ENCODE results near the gene HBS1L.

The HBS1L gene

DNA sequence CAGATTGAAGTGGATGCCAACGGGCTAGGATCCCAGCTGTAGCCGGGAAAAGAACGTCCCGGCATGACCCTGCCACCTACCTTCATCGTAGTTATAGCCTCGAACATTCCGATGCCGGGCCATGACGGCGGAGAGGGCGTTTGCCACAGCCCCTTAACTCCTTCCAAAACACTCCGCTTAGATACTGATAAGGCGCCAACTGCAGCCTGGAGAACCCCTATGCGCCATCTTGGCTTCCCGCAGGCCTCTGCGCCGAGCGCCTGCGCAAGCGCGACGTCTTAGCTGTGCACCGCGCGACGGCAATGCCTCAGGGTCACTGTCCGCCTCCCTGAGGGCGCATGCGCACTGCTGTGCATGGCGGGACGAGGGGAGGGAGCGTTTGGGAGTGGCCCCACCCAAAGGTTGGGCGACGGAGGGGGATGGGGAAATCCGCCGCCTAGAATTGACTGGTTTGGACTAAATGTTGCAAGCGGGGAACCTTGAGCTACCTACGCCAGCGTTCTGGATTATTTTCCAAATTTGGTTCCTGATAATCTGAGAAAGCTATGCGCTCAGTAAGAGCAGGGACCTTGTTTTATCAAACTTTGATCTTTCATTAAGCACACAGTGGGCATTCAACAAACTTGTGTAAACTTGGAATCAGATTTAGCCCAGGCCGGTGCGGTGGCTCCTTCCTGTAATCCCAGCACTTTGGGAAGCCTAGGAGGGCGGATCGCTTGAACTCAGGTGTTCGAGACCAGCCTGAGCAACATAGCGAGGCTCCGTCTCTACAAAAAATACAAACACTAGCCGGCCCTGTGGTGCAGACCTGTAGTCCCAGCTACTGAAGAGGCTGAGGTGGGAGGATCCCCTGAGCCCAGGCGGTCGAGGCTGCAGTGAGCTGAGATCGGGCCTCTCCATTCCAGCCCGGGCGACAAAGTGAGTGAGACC is at the start of gene HBS1L:
Gene HBS1L, minus strand, starts transcription at position 254 of the 930 bp plus-strand sequence. Its CDS starts 131 bp downstream, at position 123.
- peak; percentile 93 for DNase-seq

DNA sequence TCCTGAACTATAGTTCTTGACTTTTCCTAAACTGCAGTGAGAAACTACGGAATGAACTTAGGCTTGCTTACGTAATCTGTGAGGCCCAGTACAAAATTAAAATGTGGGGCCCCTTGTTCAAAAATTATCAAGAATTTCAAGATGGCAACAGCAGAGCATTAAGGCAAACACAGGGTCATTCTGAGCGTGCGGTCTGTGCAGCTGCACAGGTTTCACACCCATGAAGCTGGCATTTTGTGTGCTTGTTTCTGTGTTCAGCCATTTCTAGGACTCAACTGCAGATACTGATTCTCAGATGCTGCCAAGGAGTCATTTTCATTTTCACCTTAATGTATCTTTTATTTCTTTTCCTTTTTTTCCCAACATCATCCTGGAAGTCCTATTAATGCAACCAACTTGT is 49.6 kb upstream of the HBS1L start:
- DNase-seq = no peak

DNA sequence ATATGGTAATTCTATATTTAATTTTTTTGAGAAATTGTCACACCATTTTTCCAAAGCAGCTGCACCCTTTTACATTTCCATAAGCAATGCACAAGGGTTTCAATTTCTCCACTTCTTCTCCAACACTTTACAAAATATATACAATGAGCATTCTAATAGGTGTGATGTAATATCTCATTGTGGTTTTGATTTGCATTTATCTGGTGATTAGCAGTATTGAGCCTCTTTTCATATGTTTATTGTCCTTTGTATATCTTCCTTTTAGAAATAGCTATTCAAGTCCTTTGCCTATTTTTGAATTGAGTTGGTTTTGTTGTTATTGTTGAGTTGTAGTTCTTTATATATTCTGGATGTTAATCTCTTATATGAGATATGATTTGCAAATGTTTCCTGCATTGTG is 47.6 kb upstream of the HBS1L start:
- DNase-seq = no peak

DNA sequence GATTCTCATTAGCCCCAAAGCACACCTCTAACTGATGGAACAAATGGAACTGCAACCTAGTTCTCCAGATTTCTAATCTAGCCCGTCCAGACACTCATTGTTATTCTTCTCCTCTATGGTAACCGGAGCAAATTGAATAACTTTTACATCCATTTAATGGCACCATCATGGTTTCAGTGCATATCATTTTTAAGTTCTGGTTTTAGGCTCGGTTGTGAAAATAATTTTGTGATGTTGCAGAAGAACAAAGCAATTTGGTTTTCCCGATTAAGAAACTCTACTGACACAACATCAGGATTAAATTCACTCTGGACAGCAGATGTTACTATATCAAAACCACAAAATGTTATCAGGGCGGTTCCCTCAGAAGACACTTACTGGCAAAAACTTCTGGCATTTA is 42.5 kb upstream of the HBS1L start:
- no peak for DNase-seq

DNA sequence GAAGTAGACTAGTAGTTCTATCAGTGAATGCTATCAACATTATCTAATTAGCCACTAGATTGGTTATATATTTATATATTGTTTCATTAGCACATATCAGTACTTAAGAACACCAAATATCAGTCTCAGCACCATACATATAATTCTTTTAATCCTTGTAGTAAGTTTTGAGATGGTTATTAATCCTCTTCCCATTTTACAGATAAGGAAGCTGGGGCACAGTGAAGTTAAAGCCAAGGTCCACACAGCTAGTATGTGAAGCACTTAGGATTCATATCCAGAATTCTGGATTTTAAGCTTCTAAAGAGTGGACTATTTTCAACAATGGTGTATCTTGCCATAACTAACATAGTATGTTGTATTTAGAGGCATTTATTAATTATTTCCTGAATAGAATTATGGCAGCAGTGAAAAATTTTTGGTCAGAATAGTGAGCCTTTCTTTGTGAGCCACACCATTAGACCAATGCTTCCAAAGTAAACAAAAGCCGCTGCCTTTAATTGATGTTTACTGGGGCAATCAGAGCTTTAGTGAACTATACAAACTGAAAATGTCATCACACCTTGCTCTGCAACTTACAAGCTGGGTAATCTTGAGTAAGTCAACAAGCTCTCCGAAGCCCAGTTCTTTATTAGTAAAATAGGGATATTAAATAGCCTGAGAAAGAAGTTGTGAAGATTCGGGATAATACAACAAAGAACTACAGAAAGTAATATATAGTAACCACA is 41.9 kb upstream of the HBS1L start:
- DNase-seq = no peak

DNA sequence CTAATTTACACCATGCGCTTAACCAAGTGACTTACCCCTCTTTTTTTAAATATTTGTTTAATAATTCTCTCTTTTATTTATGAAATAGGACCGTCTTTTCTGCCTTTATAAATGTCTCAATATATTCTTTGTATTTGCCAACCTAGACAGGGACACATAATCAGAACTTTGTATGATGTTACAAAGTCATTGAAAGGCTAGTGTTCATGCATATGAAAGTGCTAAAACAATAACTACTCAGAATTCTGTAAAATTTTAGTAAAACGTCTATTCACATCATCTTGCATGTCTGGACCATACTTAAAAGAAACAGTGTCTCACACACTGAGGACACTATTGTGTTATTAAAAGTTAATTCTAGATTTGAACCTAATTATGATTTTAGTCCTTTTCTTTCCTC is 41.1 kb upstream of the HBS1L start:
- DNase-seq = no peak

DNA sequence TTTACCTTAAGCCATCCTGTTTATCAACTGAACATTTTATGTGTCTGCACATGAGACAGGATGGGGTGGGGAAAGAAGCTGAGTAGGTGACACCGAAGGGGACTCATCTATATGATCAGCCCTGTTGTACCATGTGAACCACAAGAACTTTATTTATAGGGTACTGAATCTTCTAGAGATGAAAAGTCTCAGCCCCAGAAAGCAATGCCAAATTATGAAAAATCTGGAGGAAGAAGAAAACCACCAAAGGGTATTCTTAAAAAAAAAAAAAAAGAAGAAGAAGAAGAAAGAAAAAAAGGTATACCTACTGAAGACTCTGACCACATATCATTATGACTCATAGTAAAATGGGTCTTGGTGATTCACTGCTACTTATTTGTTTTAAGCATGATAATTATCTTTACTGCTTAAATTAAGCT is 39.8 kb upstream of the HBS1L start:
- no peak for DNase-seq

DNA sequence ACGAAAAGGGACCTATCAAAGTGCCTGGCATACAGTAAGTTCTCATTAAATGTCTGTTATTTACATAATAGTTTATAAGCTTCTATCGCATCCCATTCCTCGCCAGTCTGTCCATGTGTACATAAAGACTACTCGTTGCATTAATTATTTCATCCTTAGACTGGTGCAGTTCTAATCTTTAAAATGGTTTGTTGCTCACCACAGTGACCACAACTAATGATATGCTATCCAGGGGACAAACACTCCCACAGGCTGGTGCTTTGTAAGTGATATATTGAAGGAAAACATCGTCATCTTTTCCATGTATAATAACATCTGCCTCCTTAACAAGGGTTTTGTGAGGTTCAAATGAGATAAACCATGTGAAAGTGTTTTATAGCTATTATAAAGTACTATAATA is 39.0 kb upstream of the HBS1L start:
- no peak for DNase-seq

DNA sequence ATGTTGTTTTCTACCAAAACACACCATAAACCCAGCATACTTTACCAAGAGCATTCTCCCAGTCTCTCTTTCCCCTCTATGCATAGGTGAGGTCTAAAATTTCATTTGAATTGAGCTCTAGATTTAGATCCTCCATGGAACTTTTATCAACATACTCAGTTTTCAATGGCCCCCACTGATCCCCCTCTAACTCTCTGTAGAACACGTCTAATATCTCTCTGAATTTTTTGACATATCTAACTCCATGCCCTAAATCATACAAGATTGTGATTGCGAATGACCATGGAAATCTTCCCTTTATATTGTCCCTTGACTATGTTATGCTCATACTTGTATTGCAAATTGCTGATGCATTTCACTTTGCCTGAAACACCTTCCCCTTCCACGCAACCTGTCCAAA is 38.1 kb upstream of the HBS1L start:
- DNase-seq = no peak

DNA sequence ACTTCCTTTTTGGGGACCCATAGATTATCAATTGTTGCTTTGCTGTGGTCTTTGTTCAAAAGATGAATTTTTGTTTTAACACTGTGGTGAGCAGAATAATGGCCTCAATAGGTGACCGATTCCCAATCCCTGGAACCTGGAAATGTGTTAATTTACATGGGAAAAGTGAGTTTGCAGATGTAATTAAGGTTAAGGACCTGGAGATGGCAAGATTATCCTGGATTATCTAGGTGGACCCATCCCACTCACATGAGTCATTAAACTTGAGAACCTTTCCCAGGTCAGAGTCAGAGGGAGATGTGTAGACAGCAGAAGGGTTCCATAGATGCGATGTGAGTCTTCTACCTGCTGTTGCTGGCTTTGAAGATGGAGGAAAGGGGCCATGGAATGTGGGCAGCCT is 36.2 kb upstream of the HBS1L start:
- DNase-seq = no peak

DNA sequence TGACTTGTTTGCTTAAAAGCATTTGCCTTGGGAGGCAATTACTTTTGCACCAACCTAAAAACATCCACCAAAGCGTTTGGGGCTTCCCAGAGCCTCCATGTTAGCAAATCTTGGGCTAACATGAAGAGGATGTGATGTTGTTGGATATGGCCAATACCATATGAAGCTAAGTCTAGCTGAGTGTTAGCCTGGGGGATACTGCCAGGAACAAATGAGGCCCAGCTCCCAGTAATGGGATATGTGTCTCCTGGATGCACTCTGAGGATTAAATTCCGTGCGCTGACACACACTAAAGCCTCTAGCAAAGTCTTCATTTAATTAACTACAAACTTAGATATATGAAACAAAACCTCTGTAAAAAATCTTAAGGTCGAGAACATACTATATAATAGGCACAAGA is 35.3 kb upstream of the HBS1L start:
- DNase-seq = no peak

DNA sequence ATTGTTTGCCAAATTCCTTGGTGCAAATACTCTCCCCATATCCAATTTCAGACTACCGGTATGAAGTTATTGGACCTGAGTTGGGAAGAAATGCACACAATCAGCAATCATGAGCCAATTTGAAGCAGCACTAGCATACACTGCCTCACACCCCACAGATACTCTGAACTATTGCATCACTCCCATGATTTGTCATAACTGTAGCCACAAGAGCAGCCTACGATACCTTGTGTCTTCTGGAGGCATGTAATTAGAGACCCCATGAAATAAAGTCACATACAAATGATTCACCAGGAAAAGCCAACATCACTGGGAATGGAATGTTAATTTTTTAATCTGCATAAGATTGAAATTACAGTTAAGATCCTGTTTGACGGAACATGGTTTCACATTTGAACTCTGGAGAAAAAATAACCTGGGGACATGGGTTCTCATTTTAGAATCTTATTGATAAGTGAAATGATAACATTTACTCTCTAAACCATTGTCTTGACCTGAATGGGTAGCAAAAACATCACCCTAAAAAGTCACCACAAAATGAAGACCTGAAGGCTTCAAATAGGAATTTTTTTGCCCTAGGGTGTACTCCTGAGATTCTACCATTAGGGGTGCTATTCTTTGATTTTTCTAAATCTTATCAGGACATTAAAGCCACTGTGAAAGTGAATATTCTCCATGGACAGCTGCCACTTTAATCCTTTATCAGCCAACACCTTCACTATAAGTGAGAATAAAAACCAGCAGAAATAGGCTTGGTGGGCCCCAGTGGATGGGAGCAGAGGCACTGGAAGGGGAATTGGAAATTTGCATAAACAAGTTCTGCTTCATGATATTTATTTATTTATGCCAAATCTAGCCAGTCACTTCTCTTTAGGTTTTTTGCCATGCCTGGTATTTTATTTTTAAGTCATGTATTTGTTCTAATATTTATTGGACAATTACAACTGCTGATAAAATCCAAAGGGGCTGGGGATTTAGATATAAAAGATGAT is 34.5 kb upstream of the HBS1L start:
- peak; percentile 2 for DNase-seq

DNA sequence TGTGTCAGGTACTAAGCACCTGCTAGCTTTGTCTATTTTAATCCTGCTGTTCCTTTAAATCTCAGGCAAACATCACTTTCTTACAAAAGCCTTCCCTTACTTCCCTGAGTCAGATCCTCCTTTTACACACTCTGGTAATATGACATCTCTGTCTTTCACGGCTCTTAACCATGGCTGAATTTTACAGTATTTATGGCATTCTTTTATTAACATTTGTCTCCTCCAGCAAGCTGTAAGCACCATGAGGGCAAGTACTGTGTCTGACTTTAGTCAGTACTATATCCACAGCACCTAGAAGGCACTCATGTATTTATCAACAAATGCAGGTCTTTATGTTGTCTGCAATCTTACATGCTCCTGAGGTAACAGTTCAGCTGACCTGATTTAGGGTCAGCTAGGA is 33.7 kb upstream of the HBS1L start:
- no peak for DNase-seq

DNA sequence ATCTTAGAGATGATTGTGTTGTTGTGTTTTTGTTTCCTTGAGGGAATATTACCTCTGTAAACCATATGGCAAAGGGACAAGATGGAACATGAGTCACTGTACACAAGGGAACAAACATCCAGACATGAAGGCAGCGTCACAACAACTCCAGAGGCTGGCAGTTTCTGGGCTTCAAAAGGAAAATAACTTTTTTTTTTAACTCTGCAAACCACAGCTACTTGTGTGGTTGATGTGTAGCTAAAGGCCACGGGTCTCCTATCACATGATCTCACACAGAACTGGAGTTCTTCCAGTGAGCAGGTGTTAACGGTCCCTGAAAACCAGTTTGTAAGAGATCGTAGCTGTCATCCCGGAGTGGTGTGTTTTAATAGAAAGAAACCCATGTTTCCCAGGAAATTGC is 33.2 kb upstream of the HBS1L start:
- DNase-seq = no peak

DNA sequence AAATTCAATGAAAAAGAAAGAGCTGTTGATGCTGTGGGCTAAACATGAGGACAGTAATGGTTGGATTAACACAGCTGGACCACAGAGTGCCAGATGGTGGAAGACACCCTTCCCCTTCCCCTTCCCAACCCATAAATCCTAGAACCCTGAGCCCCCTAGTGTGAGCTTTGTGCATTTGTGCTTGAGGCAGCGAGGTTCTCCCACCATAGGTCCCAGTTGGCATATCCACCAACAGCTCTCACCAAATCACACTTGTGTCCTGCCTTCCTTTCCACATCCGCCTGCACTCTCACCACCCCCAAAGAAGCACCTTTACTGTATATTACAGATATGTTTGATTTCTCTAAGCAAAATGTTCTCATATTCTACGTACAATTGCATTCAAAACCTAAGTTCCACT is 32.8 kb upstream of the HBS1L start:
- DNase-seq = no peak

DNA sequence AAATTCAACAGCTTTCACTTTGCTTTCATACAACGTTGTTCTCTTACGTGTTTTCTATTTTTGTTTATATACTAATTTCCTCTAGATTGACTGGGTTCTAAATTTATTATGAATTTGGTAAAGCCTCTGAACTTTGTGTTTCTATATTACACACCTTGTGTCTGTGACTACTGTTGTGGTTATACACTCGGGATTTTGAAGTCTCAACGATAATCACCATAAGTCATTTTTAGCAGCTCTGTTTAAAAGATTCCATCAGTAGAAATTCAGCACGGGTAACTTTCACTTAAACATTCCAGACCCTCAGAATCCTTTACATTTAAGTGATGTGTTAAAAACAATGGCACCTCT is 31.8 kb upstream of the HBS1L start:
- no peak for DNase-seq

DNA sequence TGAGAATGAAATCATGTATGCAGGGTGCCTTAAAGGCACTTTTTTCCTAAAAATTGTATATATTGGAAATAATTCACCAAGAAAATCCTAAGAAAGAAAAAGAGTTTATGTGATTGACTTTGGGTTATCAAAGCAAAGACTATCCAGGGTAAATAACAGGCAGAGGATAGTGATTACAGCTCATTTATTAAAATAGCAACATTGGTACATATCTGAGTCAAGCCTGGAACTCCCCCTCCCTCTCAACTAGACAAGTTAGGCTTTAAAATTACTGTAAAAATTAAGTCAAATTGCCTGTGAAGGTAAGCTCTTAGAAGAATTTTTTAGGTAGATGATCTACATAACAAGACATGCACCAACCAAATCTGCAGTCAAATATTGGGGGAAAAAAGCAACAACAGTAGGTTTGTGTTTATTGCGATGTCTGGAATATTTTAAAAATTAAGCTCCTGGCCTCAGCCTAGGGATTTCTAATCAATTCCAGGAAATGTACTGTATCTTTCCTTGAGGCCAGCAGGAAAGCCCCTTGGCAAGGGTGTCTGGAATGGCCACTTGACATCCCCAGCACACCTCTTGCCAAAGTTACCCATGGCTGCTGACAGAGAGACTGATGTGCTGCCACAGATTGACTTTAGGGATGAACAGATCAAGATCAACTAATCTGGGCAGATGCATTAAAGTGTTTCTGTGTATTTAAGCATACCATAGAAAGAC is 31.2 kb upstream of the HBS1L start:
- no peak for DNase-seq

DNA sequence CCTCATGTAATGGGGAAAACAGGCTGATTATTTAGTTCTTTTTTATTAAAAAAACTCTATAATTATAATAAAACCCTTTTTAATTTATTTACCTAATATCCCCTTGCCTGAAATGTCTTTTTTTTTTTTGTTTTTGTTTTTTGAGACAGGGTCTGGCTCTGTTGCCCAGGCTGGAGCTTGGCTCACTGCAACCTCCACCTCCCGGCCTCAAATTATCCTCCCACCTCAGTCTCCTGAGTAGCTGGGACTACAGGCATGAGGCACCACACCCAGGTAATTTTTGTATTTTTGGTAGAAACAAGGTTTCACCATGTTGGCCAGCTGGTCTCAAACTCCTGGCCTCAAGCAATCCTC is 30.3 kb upstream of the HBS1L start:
- no peak for DNase-seq

DNA sequence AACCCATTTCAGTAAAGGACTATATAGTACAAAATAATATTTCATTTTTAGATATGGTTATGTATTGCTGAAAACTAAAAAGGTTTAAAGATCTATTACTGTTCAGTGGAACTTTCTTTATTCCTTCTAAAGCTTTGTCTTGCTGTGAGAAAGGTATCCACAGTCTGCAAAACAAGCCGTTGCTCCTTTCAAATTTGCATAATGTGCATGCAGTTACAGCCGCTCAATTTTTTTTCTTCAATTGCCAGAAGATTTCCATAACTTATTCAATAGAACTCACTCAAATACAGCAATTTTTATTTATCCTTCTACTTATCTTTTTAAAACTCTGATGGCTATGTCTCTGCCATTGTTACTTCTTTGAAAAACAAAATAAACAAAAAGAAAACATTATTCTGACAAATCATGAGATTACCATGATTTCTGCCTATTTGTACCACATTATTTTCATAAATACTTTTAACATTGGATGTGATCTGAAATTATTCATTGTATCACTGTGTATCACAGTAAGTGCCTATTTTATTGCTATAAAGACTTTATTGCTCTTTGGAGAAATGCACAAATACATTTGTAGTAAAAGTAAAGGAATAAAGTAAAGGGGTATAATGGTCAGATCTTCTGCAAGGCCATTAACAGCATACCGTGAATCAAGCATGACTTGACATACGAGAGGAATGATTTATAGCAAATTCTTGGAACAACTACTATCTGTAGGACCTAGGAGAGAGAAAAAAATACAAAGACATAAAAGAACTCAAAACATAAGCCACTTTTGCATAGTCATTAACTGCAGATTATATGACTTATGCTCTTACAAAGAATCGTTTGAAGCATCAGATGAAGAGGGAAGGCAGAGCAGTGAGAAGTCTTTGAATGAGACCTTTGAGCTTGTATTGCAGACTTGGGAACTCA is 29.6 kb upstream of the HBS1L start:
- no peak for DNase-seq

DNA sequence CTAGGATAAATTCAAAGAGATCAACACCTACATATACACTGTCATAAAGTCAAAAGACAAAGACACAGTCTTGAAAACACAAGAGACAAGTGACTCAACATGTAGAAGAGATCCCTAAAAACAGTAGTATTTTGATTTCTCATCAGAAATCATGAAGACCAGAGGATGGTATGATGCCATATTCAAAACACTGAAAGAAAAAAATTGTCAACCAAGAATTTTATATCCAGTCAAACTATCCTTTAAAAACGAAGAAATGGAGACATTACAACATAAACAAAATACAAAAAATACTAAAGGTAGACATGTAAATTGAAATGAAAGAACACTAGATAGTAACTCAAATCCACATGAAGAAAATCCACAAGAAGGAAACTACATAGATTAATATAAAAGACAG is 27.3 kb upstream of the HBS1L start:
- DNase-seq = no peak

DNA sequence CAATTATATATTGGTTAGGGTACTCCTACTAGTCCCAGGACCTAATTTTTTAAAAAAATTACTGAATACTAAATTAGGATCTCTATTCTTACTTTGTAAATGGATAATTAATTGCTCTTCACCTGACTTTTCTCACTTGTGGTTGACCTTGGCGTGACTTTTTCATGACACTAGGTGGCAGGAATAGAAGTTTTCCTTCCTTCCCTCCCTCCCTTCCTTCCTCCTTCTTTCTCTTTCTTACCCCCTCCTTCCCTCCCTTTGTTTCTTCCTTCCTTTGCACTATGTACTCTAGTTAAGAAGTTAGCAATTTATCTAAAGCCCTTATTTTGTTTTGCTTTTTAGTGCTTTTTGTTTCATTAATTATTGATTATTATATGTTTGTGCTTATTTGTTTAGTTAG is 20.4 kb upstream of the HBS1L start:
- no peak for DNase-seq

Data from retina (tissue), 1 donor.